H54 (cell line): ENCODE measurements around the gene KLK1.
"Not testable (repeated sequence)": the region's sequence is repeated elsewhere in the genome, so short reads cannot be mapped to it uniquely, and the experiment has no call there.

Experiments used
- DNase-seq: peaks from one replicate; pipeline ENCODE4 v3.0.0; 2011; ENCODE audit warnings: low spot score, mixed read lengths; ENCODE audit not compliant: insufficient read length
- FAIRE-seq: peaks from 3 replicates; lab custom pipeline; 2011; peaks lifted over from hg19 to GRCh38; lab: Jason Lieb, UNC
- POLR2A ChIP-seq: IDR thresholded peaks from 2 replicates; pipeline ENCODE4 v1.6.1; 2011; ENCODE audit warnings: low read depth, mild to moderate bottlenecking, low read length

The KLK1 gene

DNA sequence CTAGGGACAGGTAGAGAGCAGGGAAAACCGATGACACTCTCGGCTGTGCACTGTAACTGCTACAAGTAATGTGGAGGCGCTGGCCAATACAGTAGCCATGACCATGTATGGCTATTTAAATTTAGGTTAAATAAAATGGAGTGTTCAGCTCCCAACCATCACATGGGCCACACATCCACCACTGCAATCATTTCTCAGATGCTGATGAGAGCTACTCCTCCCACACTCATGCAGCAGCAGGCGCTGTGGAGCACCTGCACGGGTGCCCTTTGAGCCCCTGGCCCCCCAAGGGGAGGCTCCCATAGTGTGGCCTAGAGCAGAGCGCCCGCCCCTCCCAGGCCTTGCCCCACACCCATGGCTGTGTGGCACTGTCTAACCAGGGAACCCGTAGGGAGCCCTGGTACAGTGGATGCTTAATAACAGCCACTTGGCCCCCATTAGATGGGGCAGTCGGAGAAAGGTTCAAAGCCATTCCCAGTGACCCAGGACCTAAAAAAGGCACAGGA lies 27.4 kb downstream of the KLK1 start:
- TF ChIP-seq POLR2A = no peak
- FAIRE-seq (no peak), DNase-seq (no peak)

GRCh38 chr19:50795664-50796073 lies 27.9 kb downstream of the KLK1 start:
- TF ChIP-seq POLR2A = no peak
- DNase-seq (no peak), FAIRE-seq (no peak)

DNA sequence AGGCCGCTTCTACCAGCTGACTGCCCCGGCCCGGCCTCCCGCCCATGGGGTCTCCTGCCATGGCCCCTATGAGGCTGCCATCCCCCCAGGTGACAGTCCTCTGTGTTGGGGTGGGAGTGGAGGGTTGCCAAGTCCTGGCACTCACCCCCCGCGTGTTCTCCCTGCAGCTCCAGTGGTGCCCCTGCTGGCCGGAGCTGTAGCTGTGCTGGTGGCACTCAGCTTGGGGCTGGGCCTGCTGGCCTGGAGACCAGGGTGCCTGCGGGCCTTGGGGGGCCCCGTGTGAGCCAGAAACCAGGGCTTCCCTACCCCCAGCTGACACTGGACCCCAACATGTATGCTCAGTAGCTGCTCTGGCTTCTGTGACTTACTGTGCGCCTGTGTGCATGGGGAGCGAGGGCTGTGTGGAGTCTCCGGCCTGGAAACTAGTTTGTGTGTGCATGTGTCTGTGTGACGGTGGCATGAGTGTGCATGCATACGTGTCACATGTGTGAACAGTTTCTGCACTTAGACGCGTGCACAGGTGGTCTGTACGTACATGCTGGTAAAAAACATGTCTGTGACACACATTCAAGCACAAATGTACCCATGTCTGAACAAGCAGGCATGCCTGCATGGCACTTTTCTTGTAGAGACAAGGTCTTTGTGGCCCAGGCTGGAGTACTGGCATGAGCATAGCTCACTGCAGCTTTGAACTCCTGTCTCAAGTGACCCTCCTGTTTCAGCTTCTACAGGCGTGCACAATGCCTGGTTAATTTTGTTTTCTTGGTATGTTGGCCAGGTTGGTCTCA lies 28.5 kb downstream of the KLK1 start:
- TF ChIP-seq POLR2A = peak; percentile 23; the same call in 1 of the 2 replicates
- DNase-seq (no peak), FAIRE-seq (no peak)

DNA sequence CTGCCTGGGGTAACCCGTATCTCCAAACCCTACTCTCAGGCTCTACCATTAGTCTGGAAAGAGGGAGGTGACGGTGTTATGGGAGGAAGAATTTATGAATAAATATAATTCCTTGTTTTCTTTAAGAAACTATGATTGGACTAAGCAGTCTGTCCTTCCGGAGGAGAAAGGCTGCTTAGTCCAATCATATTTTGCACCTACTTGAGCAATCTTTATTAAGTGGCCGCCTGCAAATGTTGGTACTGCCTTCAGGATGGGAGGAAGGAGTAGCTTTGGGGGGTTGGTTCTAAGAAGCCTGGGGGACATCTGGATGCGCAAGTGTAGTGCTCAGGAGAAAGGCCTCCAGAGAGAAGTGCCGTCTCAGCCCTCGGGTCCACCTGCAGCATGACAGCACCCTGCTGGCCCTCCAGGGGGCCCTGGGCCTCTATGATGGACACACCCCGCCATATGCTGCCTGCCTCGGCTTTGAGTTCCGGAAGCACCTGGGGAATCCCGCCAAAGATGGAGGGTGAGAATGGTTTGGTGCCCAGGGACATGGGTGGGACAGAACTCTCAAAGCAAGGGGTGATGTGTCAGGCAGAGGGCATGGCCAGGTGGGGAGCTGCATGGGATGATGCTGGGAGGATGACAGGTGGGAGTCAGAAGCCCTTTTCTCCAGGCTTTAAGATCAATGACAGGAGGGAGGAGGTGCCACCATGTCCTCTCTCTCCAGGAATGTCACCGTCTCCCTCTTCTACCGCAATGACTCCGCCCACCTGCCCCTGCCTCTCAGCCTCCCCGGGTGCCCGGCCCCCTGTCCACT lies 29.3 kb downstream of the KLK1 start:
- FAIRE-seq (no peak), DNase-seq (no peak)
- TF ChIP-seq POLR2A = no peak; the same call in 1 of the 2 replicates

DNA sequence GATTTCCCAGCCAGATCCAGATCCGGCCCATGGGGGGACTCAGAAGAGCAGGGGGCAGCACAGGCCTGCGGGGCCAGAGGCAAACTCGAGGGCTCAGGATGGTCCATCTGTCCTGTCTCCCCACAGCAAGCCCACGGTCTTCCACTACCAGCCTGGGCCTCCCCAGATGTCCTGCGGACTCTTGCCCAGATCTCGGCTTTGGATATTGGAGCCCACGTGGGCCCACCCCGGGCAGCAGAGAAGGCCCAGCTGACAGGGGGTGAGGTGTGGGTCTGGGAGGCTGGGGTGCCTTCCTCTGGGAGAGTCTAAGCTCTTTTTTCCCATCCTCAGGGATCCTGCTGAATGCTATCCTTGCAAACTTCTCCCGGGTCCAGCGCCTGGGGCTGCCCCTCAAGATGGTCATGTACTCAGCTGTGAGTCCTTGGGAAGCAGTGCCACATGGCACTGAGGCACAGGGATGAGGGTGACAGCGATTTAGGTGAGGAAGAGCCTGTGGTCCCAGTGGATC lies 30.0 kb downstream of the KLK1 start:
- DNase-seq (no peak), FAIRE-seq (no peak)
- peak; percentile 22; the same call in 1 of the 2 replicates for TF ChIP-seq POLR2A

DNA sequence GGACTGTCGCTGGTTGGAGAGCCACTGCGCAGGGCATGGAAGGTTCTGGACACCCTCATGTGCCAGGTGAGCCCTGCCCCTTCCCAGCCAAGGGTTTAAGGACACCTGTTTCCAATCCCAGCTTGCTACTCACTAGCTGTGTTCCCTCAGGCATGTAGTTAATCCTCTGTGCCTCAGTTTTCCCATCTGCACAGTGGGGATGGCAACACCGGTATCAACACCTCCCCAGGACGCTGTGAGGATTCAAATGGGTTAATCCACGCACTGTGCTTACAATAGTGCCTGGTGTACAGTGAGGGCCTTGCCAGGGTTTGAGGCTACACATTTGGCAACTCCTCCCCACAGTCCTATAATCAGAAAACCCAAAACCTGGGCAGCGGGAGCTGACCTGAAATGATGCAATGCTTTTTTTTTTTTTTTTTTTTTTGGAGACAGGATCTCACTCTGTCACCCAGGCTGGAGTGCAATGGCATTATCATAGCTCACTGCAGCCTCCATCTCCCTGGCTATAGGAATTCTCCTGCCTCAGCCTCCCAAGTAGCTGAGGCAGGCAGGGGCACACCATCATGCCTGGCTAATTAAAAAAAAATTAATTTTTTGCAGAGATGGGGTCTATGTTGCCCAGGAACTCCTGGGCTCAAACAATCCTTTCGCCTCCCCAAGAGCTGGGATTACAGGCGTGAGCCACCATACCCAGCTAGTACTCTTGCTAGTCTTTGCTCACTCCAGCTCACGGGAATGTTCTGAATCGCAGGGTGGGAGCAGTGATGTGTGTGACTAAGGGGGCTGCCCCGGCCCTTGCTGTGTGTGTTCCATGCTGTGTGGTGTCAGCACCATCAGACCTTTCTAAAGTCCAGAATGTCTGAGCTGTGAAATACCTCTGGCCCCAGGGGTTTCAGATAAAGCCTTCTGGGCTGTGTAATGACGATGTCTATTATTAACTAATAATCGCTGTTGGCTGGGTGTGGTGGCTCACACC lies 31.0 kb downstream of the KLK1 start:
- no peak for FAIRE-seq
- no peak for TF ChIP-seq POLR2A
- DNase-seq = no peak

GRCh38 chr19:50791594-50792271 lies 31.9 kb downstream of the KLK1 start:
- no peak for FAIRE-seq
- DNase-seq = no peak
- TF ChIP-seq POLR2A = peak; percentile 23; the same call in 1 of the 2 replicates

GRCh38 chr19:50790922-50791467 lies 32.6 kb downstream of the KLK1 start:
- TF ChIP-seq POLR2A = no peak
- no peak for FAIRE-seq
- DNase-seq = no peak

DNA sequence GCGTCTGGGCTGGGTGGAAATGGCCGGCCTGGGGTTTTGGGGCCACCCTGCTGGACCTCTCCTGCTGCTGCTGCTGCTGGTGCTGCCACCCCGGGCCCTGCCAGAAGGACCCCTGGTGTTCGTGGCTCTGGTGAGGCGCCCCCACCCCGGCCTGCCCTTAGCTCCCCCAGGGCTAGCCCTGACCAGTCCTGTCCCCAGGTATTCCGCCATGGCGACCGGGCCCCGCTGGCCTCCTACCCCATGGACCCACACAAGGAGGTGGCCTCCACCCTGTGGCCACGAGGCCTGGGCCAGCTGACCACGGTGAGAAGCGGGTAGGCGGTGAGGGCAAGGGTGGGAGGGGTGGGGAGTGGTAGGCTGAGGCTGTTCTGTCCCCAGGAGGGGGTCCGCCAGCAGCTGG lies 33.2 kb downstream of the KLK1 start, which contains the start of gene ACP4:
ACP4 (plus strand) TSS at position 20 of the 400 bp plus-strand sequence; CDS start at position 20, 0 bp downstream.
- FAIRE-seq = no peak
- no peak for DNase-seq
- no peak for TF ChIP-seq POLR2A

GRCh38 chr19:50785329-50785728 lies 38.3 kb downstream of the KLK1 start:
- DNase-seq (no peak), FAIRE-seq (no peak)
- TF ChIP-seq POLR2A = no peak

DNA sequence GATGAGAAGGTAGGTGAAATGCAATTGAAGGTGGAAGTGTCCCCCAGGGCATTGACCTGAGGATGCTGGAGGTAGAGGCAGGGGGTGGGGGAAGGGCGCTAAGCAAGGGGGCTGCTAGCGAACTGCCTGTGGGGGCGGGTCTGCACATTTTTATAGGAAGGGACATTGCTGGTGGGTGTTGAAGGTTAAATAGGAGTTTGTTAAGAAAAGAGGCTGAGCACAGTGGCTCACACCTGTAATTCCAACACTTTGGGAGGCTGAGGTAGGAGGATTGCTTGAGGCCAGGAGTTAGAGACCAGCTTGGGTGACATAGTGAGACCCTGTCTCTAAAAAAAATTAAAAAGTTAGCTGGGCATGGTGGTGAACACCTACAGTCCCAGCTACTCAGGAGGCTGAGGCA lies 38.9 kb downstream of the KLK1 start:
- no peak for TF ChIP-seq POLR2A
- DNase-seq (no peak), FAIRE-seq (no peak)

GRCh38 chr19:50783848-50784152 lies 39.8 kb downstream of the KLK1 start:
- FAIRE-seq, DNase-seq: not testable (repeated sequence)
